GM10248 (cell line): ENCODE measurements around the gene DERA.
"Not testable (repeated sequence)": the region's sequence is repeated elsewhere in the genome, so short reads cannot be mapped to it uniquely, and the experiment has no call there.

Source experiments
- CTCF ChIA-PET: fragments of 300-600 bp; sonication (Branson Sonifier 250); formaldehyde crosslinking; extraction: SDS; loops from one replicate; lab custom pipeline; 2021; ENCODE audit warnings: antibody characterized with exemption; lab: Yijun Ruan, JAX
- POLR2A ChIA-PET: fragments of 350-650 bp; sonication (Branson Sonifier 250); formaldehyde crosslinking; extraction: SDS; loops from one replicate; lab custom pipeline; 2020; ENCODE audit warnings: antibody characterized with exemption; lab: Yijun Ruan, JAX
- DNase-seq: peaks from one replicate; pipeline ENCODE4 v3.0.0; 2012; ENCODE audit errors: extremely low spot score
- CTCF ChIP-seq: IDR thresholded peaks from 2 replicates; pipeline ENCODE4 v1.5.1; 2012; ENCODE audit warnings: mild to moderate bottlenecking, low read depth; ENCODE audit errors: extremely low read depth, missing control alignments, control extremely low read depth

DERA gene

DNA sequence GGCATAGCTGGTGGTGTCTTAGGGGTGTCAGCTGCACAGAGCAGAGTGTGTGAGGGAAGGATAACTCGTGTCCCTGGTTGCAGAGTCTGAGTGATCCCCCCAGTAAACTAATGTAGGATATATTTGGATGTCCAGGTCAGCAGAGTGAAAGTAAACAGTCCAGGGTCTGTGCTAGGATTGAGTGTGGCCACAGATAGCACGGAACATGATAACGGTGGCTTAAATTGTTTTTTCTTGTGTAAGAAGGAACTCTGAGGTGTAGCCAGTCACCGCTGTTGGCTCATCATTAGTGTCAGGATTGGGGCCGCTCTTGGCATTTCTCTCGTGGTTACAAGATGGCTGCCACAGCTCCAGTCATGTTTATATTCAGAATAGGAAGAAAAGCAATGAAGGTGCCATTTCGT lies 97.3 kb downstream of the DERA start:
- DNase-seq: no peak
- TF ChIP-seq CTCF: no peak
- CTCF ChIA-PET: interaction anchor here (0.9 to 2.6 kb wide), 2 partner anchors 9 to 10 kb away, joined by 3 to 10 read pairs; no protein-coding TSS in a partner anchor
- POLR2A ChIA-PET: no interaction called here

DNA sequence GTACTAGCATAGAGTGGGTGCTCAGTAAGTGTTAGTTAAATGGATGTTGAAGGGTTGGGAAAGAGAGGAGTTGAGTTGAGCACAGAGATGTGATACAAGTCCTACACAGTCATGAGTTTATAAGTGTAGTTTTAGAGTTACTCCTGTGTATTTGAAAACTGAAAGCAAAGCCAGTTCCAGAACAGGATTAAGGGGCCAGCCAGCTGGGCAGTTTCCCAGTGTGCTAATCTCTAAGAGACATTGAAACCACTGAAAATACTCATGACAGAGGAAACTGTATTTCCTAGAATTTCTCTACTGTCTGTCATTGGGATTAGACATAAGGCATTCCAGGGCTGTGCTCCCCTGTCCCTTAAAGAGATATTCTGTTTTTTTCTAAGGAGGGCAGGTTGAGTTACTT lies 101.0 kb downstream of the DERA start:
- DNase-seq: no peak
- CTCF ChIA-PET: no interaction called here

DNA sequence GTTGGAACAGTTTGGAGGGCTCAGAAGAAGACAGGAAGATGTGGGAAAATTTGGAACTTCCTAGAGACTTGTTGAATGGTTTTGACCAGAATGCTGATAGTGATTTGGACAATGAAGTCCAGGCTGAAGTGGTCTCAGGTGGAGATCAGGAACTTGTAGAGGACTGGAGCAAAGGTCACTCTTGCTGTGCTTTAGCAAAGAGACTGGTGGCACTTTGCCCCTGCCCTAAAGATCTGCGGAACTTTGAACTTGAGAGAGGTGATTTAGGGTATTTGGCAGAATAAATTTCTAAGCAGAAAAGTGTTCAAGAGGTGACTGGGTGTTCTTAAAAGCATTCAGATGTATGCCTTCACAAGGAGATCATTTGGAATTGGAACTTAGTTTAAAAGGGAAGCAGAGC lies 102.6 kb downstream of the DERA start:
- DNase-seq, CTCF ChIA-PET, POLR2A ChIA-PET: not testable (repeated sequence)

More for the DNA sequence above, 101.0 kb downstream of the DERA start:
- POLR2A ChIA-PET: no interaction called here
- no peak for TF ChIP-seq CTCF

DNA sequence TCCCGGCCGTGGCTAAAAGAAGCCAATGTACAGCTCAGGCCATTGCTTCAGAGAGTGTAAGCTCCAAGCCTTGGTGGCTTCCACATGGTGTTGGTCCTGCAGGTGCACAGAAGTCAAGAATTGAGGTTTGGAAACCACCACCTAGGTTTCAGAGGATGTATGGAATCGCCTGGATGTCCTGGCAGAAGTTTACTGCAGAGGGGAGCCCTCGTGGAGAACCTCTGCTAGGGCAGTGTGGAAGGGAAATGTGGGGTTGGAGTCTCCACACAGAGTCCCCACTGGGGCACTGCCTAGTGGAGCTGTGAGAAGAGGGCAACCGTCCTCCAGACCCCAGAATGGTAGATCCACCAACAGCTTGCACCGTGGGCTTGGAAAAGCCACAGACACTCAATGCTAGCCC lies 103.3 kb downstream of the DERA start:
- CTCF ChIA-PET: interaction anchor here (1.0 kb wide), 1 partner anchor 8 kb away, joined by 3 read pairs; no protein-coding TSS in a partner anchor
- POLR2A ChIA-PET, DNase-seq: not testable (repeated sequence)

DNA sequence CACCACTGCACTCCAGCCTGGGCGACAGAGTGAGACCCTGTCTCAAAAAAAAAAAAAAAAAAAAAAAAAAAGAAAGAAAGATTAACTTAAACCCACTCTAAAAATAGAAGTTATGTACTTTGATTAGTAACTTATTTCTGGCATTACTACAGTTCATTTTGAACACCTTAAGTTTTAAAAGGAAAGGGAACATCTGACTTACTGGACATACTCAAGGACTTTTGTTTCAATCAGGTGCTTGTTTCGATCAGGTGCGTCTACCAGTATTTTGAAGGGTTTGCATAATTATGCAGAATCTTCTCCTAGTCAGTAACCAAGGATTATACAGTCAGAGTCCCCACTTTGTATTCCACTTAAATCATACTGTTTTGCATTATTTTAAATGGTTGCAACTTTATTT lies 105.6 kb downstream of the DERA start:
- CTCF ChIA-PET: interaction anchor here (1.7 kb wide), 1 partner anchor 14 kb away, joined by 4 read pairs; no protein-coding TSS in a partner anchor

DNA sequence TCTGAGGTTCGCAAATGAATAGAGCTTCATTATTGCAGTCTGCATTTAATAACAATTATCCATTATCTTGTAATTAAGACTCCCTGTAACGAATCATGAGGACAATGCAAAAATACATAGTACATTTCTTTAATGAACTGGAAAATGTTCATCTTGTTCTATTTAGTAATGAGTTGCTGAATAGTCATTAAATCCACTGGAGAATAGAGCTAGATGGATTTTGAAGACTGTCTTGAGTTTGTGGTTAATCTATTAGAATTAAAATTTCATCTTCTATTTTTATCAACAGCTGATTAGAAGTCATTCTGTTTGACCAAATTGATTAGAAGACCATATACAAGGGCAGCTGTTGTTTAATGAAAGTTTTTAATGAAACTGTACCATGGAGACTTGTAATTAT lies 107.2 kb downstream of the DERA start:
- DNase-seq: no peak
- no peak for TF ChIP-seq CTCF
- ChIA-PET CTCF (interaction anchor here (1.1 to 2.9 kb wide), 5 partner anchors 10 to 24 kb away, joined by 3 to 10 read pairs (median 4); no protein-coding TSS in a partner anchor), POLR2A (no interaction called here)

More for the DNA sequence above, 105.6 kb downstream of the DERA start:
- no peak for DNase-seq
- TF ChIP-seq CTCF: no peak
- POLR2A ChIA-PET: no interaction called here

- no peak for TF ChIP-seq CTCF
- DNase-seq: no peak
- POLR2A ChIA-PET: no interaction called here
- CTCF ChIA-PET: interaction anchor here (1.6 to 2.9 kb wide), 3 partner anchors 9 to 25 kb away, joined by 3 to 10 read pairs (median 9); no protein-coding TSS in a partner anchor
These were observed 108.0 kb downstream of the DERA start for GRCh38 chr12:16019136-16019535.

DNA sequence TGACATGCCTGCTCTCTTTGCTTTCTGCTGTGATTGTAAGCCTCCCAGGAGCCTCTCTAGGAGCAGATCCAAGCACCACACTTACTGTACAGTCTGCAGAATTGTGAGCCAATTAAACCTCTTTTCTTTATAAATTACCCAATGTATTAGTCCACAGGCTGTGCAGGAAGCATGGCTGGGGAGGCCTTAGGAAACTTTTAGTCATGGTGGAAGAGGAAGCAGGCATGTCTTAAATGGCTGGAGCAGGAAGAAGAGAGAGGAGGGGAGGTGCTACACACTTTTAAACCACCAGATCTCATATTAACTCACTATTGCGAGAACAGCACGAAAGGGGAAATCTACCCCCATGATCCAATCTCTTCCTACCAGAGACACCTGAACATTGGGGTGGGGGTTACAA lies 108.9 kb downstream of the DERA start:
- no peak for DNase-seq
- CTCF ChIA-PET: interaction anchor here (1.6 to 2.9 kb wide), 2 partner anchors 8 to 13 kb away, joined by 3 to 10 read pairs; no protein-coding TSS in a partner anchor
- POLR2A ChIA-PET: no interaction called here
- TF ChIP-seq CTCF: no peak
